T-cell (primary cell): ENCODE measurements around the gene FCGR3B. TPM values are rescaled to one million over a fixed set of nuclear protein-coding genes. Genes with fewer than 3 reads are reported as not detected.
"Not testable (repeated sequence)": the region's sequence is repeated elsewhere in the genome, so short reads cannot be mapped to it uniquely, and the experiment has no call there.

Source experiments
- ATAC-seq, 4 experiments: fragments of 200-7000 bp in 3 of 4; fragments of 150-1000 bp in 1 of 4; cut with Tn5 transposase; replicated peaks in 1 of 4; 1 replicate in 3 of 4; 2 replicates in 1 of 4; pipeline ENCODE4 v1.10.0; 2021; ENCODE audit warnings: moderate library complexity in 3 of 4, mild to moderate bottlenecking in 2 of 4, moderate number of reproducible peaks in 1 of 4
- CTCF ChIA-PET, 2 donors: fragments of 300-600 bp; sonication (Branson Sonifier 250); formaldehyde crosslinking; loops; one replicate each; lab custom pipeline; 2022; ENCODE audit warnings: antibody characterized with exemption in 2 of 2; lab: Charles Lee
- POLR2A ChIA-PET, 2 donors: fragments of 300-600 bp; sonication (Branson Sonifier 250); formaldehyde crosslinking; loops; one replicate each; lab custom pipeline; 2022; ENCODE audit warnings: antibody characterized with exemption in 2 of 2; lab: Charles Lee
- DNase-seq, 35 experiments: peaks; one replicate each; pipeline versions ENCODE4 v3.0.0 to v3.0.0-alpha.2; 2013 to 2023
- H3K27ac ChIP-seq: one replicate; pipeline ENCODE4 v1.5.1; 2013; ENCODE audit warnings: low read length
- H3K27me3 ChIP-seq, 2 experiments: replicated peaks in 1 of 2; 1 replicate in 1 of 2; 2 replicates in 1 of 2; pipeline versions ENCODE4 v1.6.1 to v1.7.0; 2013; ENCODE audit warnings: low read length in 1 of 2, mixed read lengths in 1 of 2; ENCODE audit not compliant: control insufficient read depth in 2 of 2, insufficient read depth in 2 of 2; ENCODE audit errors: extremely low read depth in 1 of 2
- H3K36me3 ChIP-seq, 2 donors: 1 replicate in 1 of 2; 2 replicates in 1 of 2; pipeline versions ENCODE4 v1.6.1 to v1.7.0; 2013; ENCODE audit warnings: low read length in 1 of 2; ENCODE audit not compliant: control insufficient read depth in 2 of 2, insufficient read depth in 1 of 2; ENCODE audit errors: extremely low read depth in 1 of 2
- H3K4me1 ChIP-seq, 2 experiments: 1 replicate in 1 of 2; 2 replicates in 1 of 2; pipeline versions ENCODE4 v1.6.1 to v1.7.0; 2013; ENCODE audit warnings: low read length in 2 of 2, mixed read lengths in 1 of 2; ENCODE audit not compliant: insufficient read depth in 2 of 2, control insufficient read depth in 1 of 2; ENCODE audit errors: extremely low read depth in 1 of 2
- H3K4me3 ChIP-seq, 2 donors: 1 replicate in 1 of 2; 2 replicates in 1 of 2; pipeline versions ENCODE4 v1.5.1 to v1.7.0; 2013; ENCODE audit warnings: mild to moderate bottlenecking in 2 of 2, low read length in 1 of 2, moderate library complexity in 1 of 2; ENCODE audit not compliant: control insufficient read depth in 1 of 2; ENCODE audit errors: extremely low read depth in 1 of 2
- H3K9me3 ChIP-seq: 2 replicates; pipeline ENCODE4 v1.7.0; 2013
- H3K27ac Mint-ChIP-seq, 2 donors: one replicate each; pipeline ENCODE4 v1.8.0; 2020 to 2021; ENCODE audit warnings: mild to moderate bottlenecking in 2 of 2, mixed read lengths in 2 of 2
- H3K27me3 Mint-ChIP-seq, 2 donors: one replicate each; pipeline ENCODE4 v1.8.0; 2021 to 2022; ENCODE audit warnings: mixed read lengths in 2 of 2
- H3K36me3 Mint-ChIP-seq: one replicate; pipeline ENCODE4 v1.8.0; 2021; ENCODE audit warnings: mixed read lengths
- H3K4me1 Mint-ChIP-seq, 3 donors: one replicate each; pipeline ENCODE4 v1.8.0; 2020 to 2022; ENCODE audit warnings: mixed read lengths in 3 of 3, mild to moderate bottlenecking in 1 of 3
- H3K4me3 Mint-ChIP-seq, 3 donors: one replicate each; pipeline ENCODE4 v1.8.0; 2020 to 2022; ENCODE audit warnings: mild to moderate bottlenecking in 3 of 3, mixed read lengths in 3 of 3, moderate library complexity in 3 of 3
- H3K9me3 Mint-ChIP-seq, 3 donors: one replicate each; pipeline ENCODE4 v1.8.0; 2020 to 2022; ENCODE audit warnings: mixed read lengths in 3 of 3
- WGBS: methylation state at CpG from one replicate; pipeline ENCODE4 v1.1.5; 2013; ENCODE audit warnings: missing lambda C conversion rate; ENCODE audit not compliant: insufficient coverage; 5-methylcytosine and 5-hydroxymethylcytosine counted together
- total RNA-seq, 35 experiments: library from RNA in 6 of 35; stranded (reverse) in 6 of 35; fragments of 120-200 nt in 1 of 35; gene quantifications; one replicate each; pipeline versions ENCODE4 v1.2.1 to v1.2.4 and lab custom pipeline; 2013 to 2026

Gene FCGR3B
- total RNA-seq, 5 donors from 2014 or later (not counting 1 experiment from before 2014, with no cell fraction given) = 0.42 to 0.88 (median 0.60) TPM; not detected in 2

- H3K4me3 ChIP-seq, H3K27ac ChIP-seq, H3K27me3 Mint-ChIP-seq, ATAC-seq, DNase-seq, H3K4me1 ChIP-seq, H3K36me3 Mint-ChIP-seq, H3K4me3 Mint-ChIP-seq, POLR2A ChIA-PET, H3K27ac Mint-ChIP-seq, H3K9me3 ChIP-seq, H3K4me1 Mint-ChIP-seq, H3K9me3 Mint-ChIP-seq, H3K36me3 ChIP-seq, H3K27me3 ChIP-seq, CTCF ChIA-PET: not testable (repeated sequence)
- WGBS = 85% methylated on average over 3 of the region's 8 CpGs
Measured at GRCh38 chr1:161589365-161589764, 41.6 kb downstream of the FCGR3B start.

DNA sequence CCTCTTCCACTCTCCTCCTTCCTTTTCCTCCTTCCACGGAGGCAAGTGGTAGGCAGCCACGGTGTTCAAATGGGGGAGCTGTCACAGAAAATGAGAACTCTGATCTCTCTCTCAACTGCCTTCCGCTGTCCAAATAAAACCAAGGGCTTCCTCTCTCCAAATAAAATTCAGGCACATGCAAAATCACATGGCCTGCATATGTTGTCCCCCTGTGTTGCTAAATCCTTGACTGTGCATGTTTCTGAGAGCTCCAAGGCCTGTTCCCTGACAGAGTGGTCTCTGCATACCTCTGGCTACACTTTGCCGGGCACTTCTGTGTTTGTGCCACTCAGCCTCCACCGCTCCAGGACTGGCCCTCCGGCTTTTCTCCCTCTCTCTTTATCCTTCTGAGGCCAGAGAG, 42.4 kb downstream of the FCGR3B start:
- H3K36me3 ChIP-seq, H3K9me3 Mint-ChIP-seq, H3K4me1 Mint-ChIP-seq, ATAC-seq, H3K4me1 ChIP-seq, H3K4me3 ChIP-seq, DNase-seq, H3K27me3 Mint-ChIP-seq, H3K9me3 ChIP-seq, H3K36me3 Mint-ChIP-seq, POLR2A ChIA-PET, H3K27ac ChIP-seq, CTCF ChIA-PET, H3K4me3 Mint-ChIP-seq, H3K27me3 ChIP-seq, H3K27ac Mint-ChIP-seq: not testable (repeated sequence)
- no CpG with 5 or more reads among the region's 6 CpGs for WGBS

DNA sequence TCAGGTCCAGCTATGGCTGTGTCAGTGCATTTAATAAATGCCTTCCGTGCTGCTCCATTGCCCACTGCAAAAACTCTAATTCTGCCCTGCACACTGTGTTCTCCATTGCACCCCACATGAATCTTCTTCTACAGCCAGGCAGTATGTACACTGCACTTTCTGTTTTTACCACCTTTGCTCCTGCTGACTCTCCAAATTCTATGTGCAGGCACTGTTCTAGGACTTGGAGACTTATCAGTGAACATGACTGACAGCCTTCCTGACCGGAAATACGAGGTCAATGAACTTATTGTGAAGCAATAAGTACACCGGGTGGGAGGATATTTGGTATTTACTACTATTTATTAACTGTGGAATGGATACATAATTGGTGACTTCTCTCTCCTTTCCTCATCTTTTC, 48.1 kb downstream of the FCGR3B start:
- WGBS = no CpG with 5 or more reads among the region's 4 CpGs
- DNase-seq, H3K9me3 ChIP-seq, H3K4me3 Mint-ChIP-seq, H3K27me3 ChIP-seq, H3K4me1 Mint-ChIP-seq, H3K9me3 Mint-ChIP-seq, H3K27ac Mint-ChIP-seq, H3K4me3 ChIP-seq, H3K27me3 Mint-ChIP-seq, H3K36me3 Mint-ChIP-seq, H3K36me3 ChIP-seq, POLR2A ChIA-PET, H3K4me1 ChIP-seq, H3K27ac ChIP-seq, ATAC-seq, CTCF ChIA-PET: not testable (repeated sequence)

DNA sequence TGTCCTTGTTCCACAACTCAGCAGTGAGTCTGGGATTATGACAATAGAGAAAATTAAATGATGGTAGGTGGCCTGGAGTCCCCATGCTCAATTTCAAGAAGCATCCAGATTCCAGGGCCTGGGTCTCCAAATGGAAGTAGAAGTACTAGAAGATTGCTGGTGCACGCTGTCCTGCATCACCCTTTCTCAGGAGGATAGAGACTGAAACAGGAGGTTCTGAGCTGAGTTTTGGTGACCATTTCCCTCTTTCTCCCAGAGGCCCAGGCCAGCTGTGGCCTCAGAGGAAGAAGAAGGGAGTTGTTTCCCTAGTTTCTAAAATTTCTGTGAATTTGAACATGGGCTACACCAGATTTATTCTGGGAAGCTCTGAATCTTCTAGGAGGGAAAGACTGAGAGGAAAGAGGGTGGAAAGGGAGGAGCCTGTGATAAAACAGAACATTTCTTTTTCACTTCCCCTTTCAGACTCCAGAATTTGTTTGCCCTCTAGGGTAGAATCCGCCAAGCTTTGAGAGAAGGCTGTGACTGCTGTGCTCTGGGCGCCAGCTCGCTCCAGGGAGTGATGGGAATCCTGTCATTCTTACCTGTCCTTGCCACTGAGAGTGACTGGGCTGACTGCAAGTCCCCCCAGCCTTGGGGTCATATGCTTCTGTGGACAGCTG, 50.0 kb downstream of the FCGR3B start:
- not testable (repeated sequence) for H3K27me3 ChIP-seq, H3K4me3 ChIP-seq
- no CpG with 5 or more reads among the region's 4 CpGs for WGBS

DNA sequence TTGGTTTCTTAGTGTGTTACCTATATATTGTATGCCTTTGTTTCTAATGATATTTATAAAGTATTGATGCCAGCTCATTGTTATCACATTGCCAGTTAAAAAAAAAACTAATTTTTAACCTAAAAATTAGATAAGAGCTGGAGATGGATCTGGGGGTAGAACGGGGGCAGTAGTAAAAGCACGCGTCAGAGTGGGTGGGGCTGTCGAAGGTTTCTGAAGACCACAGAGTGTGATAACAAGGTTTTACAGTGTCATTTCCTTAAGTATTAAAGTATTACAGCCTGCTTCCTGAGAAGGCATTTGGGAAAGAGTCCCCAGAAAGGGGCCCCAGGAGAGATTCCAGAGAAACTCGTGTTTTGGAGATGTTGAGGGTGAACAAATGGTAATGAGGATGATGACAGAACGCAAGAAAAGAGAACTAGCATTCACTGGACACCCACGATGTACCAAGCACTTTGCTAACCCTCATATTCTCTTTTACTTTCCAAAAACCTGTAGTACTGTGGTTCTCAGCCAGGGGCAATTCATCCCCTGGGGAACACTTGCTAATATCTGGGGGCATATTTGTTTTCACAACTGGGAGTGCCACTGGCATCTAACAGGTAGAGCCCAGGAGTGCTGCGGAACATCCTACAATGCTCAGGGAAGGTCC, 51.0 kb downstream of the FCGR3B start:
- DNase-seq, H3K9me3 Mint-ChIP-seq, H3K27me3 ChIP-seq, H3K36me3 ChIP-seq, H3K4me1 Mint-ChIP-seq, H3K27ac Mint-ChIP-seq, H3K27ac ChIP-seq, H3K36me3 Mint-ChIP-seq, POLR2A ChIA-PET, H3K9me3 ChIP-seq, H3K27me3 Mint-ChIP-seq, H3K4me3 Mint-ChIP-seq, H3K4me1 ChIP-seq, CTCF ChIA-PET, H3K4me3 ChIP-seq: not testable (repeated sequence)
- no CpG with 5 or more reads among the region's 8 CpGs for WGBS
- peak in 1 of 4 experiments; percentile 73 for ATAC-seq

More for the DNA sequence above, 50.0 kb downstream of the FCGR3B start:
- H3K9me3 Mint-ChIP-seq, H3K36me3 ChIP-seq, H3K4me1 ChIP-seq, POLR2A ChIA-PET, DNase-seq, H3K27me3 Mint-ChIP-seq, H3K36me3 Mint-ChIP-seq, H3K4me1 Mint-ChIP-seq, H3K27ac ChIP-seq, H3K9me3 ChIP-seq, H3K4me3 Mint-ChIP-seq, ATAC-seq, H3K27ac Mint-ChIP-seq, CTCF ChIA-PET: not testable (repeated sequence)

GRCh38 chr1:161576676-161577075, 54.3 kb downstream of the FCGR3B start:
- H3K9me3 Mint-ChIP-seq, H3K36me3 Mint-ChIP-seq, DNase-seq, H3K4me1 ChIP-seq, H3K27me3 Mint-ChIP-seq, H3K4me3 ChIP-seq, CTCF ChIA-PET, H3K9me3 ChIP-seq, H3K27ac ChIP-seq, H3K4me3 Mint-ChIP-seq, H3K27ac Mint-ChIP-seq, POLR2A ChIA-PET, H3K27me3 ChIP-seq, H3K36me3 ChIP-seq, ATAC-seq, H3K4me1 Mint-ChIP-seq: not testable (repeated sequence)
